A549 (cell line): ENCODE results near the gene YDJC. TPM values are rescaled to one million over a fixed set of nuclear protein-coding genes. Genes with fewer than 3 reads are reported as not detected.

Experiments
- ATAC-seq, 2 experiments: fragments of 200-7000 bp in 1 of 2; fragments of >200 bp in 1 of 2; cut with Nextera tagmentation in 1 of 2; cut with Tn5 transposase in 1 of 2; 3 replicates each; pipeline versions ENCODE4 v1.8.0 to v1.9.1; 2018 to 2020; ENCODE audit warnings: mild to moderate bottlenecking in 1 of 2, moderate library complexity in 1 of 2
- CTCF ChIA-PET: fragments of 300-600 bp; sonication (Branson Sonifier 250); formaldehyde crosslinking; extraction: SDS; loops from one replicate; lab custom pipeline; 2021; ENCODE audit warnings: antibody characterized with exemption, inconsistent platforms; lab: Yijun Ruan, JAX
- POLR2A ChIA-PET: fragments of 350-600 bp; formaldehyde crosslinking; extraction: SDS; loops from one replicate; lab custom pipeline; 2021; ENCODE audit warnings: antibody characterized with exemption, inconsistent platforms; lab: Yijun Ruan, JAX
- DNase-seq, 2 experiments: peaks; one replicate each; pipeline versions ENCODE4 v3.0.0 to v3.0.0-alpha.2; 2011 to 2016; ENCODE audit warnings: low read depth in 1 of 2, low spot score in 1 of 2
- FAIRE-seq: peaks from 2 replicates; lab custom pipeline; 2011; peaks lifted over from hg19 to GRCh38; lab: Jason Lieb, UNC
- H3K27ac ChIP-seq, 2 experiments: fragments of >200 bp; sonication (Bioruptor Twin); formaldehyde crosslinking; 3 replicates each; pipeline ENCODE4 v1.5.1; 2016 to 2017
- H3K4me1 ChIP-seq: fragments of >200 bp; sonication (Bioruptor Twin); formaldehyde crosslinking; 3 replicates; pipeline ENCODE4 v1.6.1; 2016
- H3K4me2 ChIP-seq: fragments of >200 bp; sonication (Bioruptor Twin); formaldehyde crosslinking; 3 replicates; pipeline ENCODE4 v1.6.1; 2016
- H3K4me3 ChIP-seq: fragments of >200 bp; sonication (Bioruptor Twin); formaldehyde crosslinking; 3 replicates; pipeline ENCODE4 v1.5.1; 2016
- H3K9me3 ChIP-seq: fragments of >200 bp; sonication (Bioruptor Twin); formaldehyde crosslinking; 3 replicates; pipeline ENCODE4 v1.6.1; 2016
- EHMT2 ChIP-seq: fragments of 200-600 bp; sonication (generic); IDR thresholded peaks from 2 replicates; pipeline ENCODE4 v1.6.1; 2016; ENCODE audit warnings: antibody characterized with exemption, low read depth, mild to moderate bottlenecking, moderate library complexity
- FOXS1 ChIP-seq: fragments of 250-450 bp; sonication (Bioruptor Pico); IDR thresholded peaks from 2 replicates; pipeline ENCODE4 v1.5.0; 2020; ENCODE audit warnings: mild to moderate bottlenecking, moderate library complexity
- KDM1A ChIP-seq: fragments of 200-600 bp; sonication (generic); IDR thresholded peaks from 2 replicates; pipeline ENCODE4 v1.6.1; 2016; ENCODE audit warnings: low read depth, mild to moderate bottlenecking
- MAZ ChIP-seq: fragments of 150-350 bp; IDR thresholded peaks from 2 replicates; pipeline ENCODE4 v1.6.1; 2014; ENCODE audit warnings: antibody characterized with exemption, low read depth, low read length, borderline replicate concordance
- MYC ChIP-seq: IDR thresholded peaks from 2 replicates; pipeline ENCODE4 v1.6.1; 2012; ENCODE audit warnings: mild to moderate bottlenecking, inconsistent platforms, low read length, improper control_type of control experiment, borderline replicate concordance
- PHF8 ChIP-seq: fragments of 200-600 bp; sonication (generic); IDR thresholded peaks from 2 replicates; pipeline ENCODE4 v1.6.1; 2016; ENCODE audit warnings: low read depth, mild to moderate bottlenecking, antibody characterized with exemption, moderate library complexity, borderline replicate concordance
- POLR2A ChIP-seq: IDR thresholded peaks from 2 replicates; pipeline ENCODE4 v1.6.1; 2012; ENCODE audit warnings: mild to moderate bottlenecking, low read length
- POLR2AphosphoS2 ChIP-seq: conservative IDR thresholded peaks from 2 replicates; pipeline ENCODE4 v1.6.1; 2012; ENCODE audit warnings: low read length, improper control_type of control experiment, inconsistent platforms
- RFX5 ChIP-seq: fragments of 450-650 bp; IDR thresholded peaks from 2 replicates; pipeline ENCODE4 v1.7.1; 2014; ENCODE audit warnings: antibody characterized with exemption, mild to moderate bottlenecking, moderate library complexity
- TP53 ChIP-seq: fragments of 250-450 bp; sonication (Bioruptor Pico); IDR thresholded peaks from 2 replicates; pipeline ENCODE4 v1.5.0; 2021; ENCODE audit warnings: mild to moderate bottlenecking, moderate library complexity
- ZC3H11A ChIP-seq: fragments of 450-650 bp; IDR thresholded peaks from 2 replicates; pipeline ENCODE4 v1.6.1; 2014; ENCODE audit warnings: antibody characterized with exemption, mild to moderate bottlenecking
- ZNF302 ChIP-seq: fragments of 250-450 bp; sonication (Bioruptor Pico); IDR thresholded peaks from 2 replicates; pipeline ENCODE4 v1.9.0; 2021; ENCODE audit warnings: inconsistent platforms, mild to moderate bottlenecking, moderate library complexity
- ZSCAN20 ChIP-seq: fragments of 250-450 bp; sonication (Bioruptor Pico); IDR thresholded peaks from 2 replicates; pipeline ENCODE4 v1.8.0; 2022; ENCODE audit warnings: mild to moderate bottlenecking, moderate library complexity
- WGBS: methylation state at CpG from one replicate; pipeline ENCODE4 v1.1.6; 2017; ENCODE audit errors: missing lambda C conversion rate; 5-methylcytosine and 5-hydroxymethylcytosine counted together
- polyA plus RNA-seq, 4 experiments: library from polyadenylated mRNA; depleted of rRNA in 3 of 4; stranded (reverse); fragments of >200 nt; fragmentation: RNase III in 1 of 4; extraction: RNeasy Plus Mini Kit Qiagen cat#74134 plus additional on column Dnase treatment in 1 of 4; gene quantifications; 2 replicates in 3 of 4; 3 replicates in 1 of 4; pipeline ENCODE4 v1.2.3, GENCODE V29; 2011 to 2017
- TF ChIP-seq, protein P1 (sequence below): fragments of >200 bp; sonication (Bioruptor Twin); formaldehyde crosslinking; IDR thresholded peaks from 3 replicates; pipeline ENCODE4 v1.6.1; 2016
- TF ChIP-seq, protein P2 (sequence below): fragments of >200 bp; sonication (Bioruptor Twin); formaldehyde crosslinking; IDR thresholded peaks from 3 replicates; pipeline ENCODE4 v1.5.1; 2016
- TF ChIP-seq, protein P3 (sequence below): fragments of 200-600 bp; sonication (generic); IDR thresholded peaks from 2 replicates; pipeline ENCODE4 v1.6.1; 2016; ENCODE audit warnings: antibody characterized with exemption, mild to moderate bottlenecking, moderate library complexity
- TF ChIP-seq, protein P4 (sequence below): fragments of 250-450 bp; sonication (Bioruptor Pico); IDR thresholded peaks from 2 replicates; pipeline ENCODE4 v1.5.0; 2020; ENCODE audit warnings: low read depth, mild to moderate bottlenecking, moderate library complexity
- TF ChIP-seq, protein P5 (sequence below): fragments of >200 bp; sonication (Bioruptor Twin); formaldehyde crosslinking; IDR thresholded peaks from 2 replicates; pipeline ENCODE4 v1.6.1; 2016
- TF ChIP-seq, protein P6 (sequence below): IDR thresholded peaks from 2 replicates; pipeline ENCODE4 v1.6.1; 2012; ENCODE audit warnings: low read depth, borderline replicate concordance

YDJC gene
- polyA plus RNA-seq, 2 of the 4 experiments (the other 2 are of a cell fraction) = 24.8 to 28.3 TPM

DNA sequence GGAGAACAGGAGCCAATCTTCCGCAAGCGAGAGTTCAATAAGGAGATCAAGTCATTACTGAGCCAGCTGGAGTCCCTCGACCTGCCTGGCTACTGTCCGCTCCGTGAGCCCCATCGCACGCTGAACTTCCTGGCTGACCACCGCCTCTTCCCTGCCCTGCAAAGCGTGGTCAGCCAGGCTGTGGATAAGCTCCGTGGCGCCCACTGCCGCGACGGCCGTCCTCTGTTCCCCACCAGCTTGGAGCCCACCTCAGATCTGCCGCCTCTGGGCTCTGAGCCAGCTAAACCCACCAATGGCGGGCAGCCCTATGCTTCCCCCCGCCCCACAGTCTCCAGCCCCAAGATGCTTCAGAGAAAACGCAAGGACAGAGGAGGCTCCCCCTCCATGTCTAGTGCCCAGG, 5.0 kb upstream of the YDJC start (continued):
- TF ChIP-seq, protein P1, sequence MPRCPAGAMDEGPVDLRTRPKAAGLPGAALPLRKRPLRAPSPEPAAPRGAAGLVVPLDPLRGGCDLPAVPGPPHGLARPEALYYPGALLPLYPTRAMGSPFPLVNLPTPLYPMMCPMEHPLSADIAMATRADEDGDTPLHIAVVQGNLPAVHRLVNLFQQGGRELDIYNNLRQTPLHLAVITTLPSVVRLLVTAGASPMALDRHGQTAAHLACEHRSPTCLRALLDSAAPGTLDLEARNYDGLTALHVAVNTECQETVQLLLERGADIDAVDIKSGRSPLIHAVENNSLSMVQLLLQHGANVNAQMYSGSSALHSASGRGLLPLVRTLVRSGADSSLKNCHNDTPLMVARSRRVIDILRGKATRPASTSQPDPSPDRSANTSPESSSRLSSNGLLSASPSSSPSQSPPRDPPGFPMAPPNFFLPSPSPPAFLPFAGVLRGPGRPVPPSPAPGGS = no peak
- TF ChIP-seq ZNF302 (CRISPR knock-in tag) = no peak

DNA sequence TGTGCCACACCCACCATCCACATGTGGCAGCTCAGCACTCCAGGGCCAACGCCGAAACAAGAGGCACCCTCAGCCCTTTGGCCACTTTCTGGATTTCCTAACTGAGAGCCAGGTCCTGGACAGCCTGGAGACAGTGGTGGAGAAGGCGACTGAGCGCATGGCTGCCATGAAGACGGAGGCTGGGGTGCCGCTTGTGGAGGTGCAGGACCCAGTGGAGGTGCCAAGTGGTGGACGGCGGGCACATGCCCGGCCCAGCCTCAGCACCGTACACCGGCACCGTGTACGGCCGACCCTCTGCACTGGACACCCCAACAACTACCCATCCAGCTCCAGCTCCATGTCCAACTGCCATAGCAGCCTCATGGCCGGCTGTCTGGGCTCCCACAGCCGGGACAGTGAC, 4.3 kb upstream of the YDJC start:
- ATAC-seq (no peak), FAIRE-seq (no peak)
- POLR2A ChIA-PET = no interaction called here

More for the DNA sequence above, 4.3 kb upstream of the YDJC start:
- Histone ChIP-seq H3K4me3 (no peak overlapping the region), H3K4me1 (no peaks in the 10 kb centered on the region), H3K27ac (no peak overlapping the region), H3K9me3 (no peaks in the 10 kb centered on the region), H3K4me2 (no peak overlapping the region)
- CTCF ChIA-PET = interaction anchor here (0.9 to 9.7 kb wide), 3 partner anchors 7 to 14 kb away, joined by 3 to 133 read pairs (median 21); partner anchors contain the start of gene SDF2L1
- DNase-seq = no peak
- TF ChIP-seq POLR2AphosphoS2 (no peak), RFX5 (no peak), ZSCAN20 (no peak), EHMT2 (no peak), PHF8 (no peak), MAZ (no peak), ZC3H11A (no peak), MYC (no peak), TP53 (CRISPR knock-in tag) (no peak), FOXS1 (no peak), KDM1A (no peak), POLR2A (no peak)
- TF ChIP-seq, protein P2, sequence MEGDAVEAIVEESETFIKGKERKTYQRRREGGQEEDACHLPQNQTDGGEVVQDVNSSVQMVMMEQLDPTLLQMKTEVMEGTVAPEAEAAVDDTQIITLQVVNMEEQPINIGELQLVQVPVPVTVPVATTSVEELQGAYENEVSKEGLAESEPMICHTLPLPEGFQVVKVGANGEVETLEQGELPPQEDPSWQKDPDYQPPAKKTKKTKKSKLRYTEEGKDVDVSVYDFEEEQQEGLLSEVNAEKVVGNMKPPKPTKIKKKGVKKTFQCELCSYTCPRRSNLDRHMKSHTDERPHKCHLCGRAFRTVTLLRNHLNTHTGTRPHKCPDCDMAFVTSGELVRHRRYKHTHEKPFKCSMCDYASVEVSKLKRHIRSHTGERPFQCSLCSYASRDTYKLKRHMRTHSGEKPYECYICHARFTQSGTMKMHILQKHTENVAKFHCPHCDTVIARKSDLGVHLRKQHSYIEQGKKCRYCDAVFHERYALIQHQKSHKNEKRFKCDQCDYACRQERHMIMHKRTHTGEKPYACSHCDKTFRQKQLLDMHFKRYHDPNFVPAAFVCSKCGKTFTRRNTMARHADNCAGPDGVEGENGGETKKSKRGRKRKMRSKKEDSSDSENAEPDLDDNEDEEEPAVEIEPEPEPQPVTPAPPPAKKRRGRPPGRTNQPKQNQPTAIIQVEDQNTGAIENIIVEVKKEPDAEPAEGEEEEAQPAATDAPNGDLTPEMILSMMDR = no peak
- TF ChIP-seq, protein P3, sequence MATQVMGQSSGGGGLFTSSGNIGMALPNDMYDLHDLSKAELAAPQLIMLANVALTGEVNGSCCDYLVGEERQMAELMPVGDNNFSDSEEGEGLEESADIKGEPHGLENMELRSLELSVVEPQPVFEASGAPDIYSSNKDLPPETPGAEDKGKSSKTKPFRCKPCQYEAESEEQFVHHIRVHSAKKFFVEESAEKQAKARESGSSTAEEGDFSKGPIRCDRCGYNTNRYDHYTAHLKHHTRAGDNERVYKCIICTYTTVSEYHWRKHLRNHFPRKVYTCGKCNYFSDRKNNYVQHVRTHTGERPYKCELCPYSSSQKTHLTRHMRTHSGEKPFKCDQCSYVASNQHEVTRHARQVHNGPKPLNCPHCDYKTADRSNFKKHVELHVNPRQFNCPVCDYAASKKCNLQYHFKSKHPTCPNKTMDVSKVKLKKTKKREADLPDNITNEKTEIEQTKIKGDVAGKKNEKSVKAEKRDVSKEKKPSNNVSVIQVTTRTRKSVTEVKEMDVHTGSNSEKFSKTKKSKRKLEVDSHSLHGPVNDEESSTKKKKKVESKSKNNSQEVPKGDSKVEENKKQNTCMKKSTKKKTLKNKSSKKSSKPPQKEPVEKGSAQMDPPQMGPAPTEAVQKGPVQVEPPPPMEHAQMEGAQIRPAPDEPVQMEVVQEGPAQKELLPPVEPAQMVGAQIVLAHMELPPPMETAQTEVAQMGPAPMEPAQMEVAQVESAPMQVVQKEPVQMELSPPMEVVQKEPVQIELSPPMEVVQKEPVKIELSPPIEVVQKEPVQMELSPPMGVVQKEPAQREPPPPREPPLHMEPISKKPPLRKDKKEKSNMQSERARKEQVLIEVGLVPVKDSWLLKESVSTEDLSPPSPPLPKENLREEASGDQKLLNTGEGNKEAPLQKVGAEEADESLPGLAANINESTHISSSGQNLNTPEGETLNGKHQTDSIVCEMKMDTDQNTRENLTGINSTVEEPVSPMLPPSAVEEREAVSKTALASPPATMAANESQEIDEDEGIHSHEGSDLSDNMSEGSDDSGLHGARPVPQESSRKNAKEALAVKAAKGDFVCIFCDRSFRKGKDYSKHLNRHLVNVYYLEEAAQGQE = no peak
- TF ChIP-seq, protein P4, sequence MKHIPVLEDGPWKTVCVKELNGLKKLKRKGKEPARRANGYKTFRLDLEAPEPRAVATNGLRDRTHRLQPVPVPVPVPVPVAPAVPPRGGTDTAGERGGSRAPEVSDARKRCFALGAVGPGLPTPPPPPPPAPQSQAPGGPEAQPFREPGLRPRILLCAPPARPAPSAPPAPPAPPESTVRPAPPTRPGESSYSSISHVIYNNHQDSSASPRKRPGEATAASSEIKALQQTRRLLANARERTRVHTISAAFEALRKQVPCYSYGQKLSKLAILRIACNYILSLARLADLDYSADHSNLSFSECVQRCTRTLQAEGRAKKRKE (CRISPR knock-in tag) = no peak
- TF ChIP-seq, protein P5, sequence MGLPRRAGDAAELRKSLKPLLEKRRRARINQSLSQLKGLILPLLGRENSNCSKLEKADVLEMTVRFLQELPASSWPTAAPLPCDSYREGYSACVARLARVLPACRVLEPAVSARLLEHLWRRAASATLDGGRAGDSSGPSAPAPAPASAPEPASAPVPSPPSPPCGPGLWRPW = no peak
- TF ChIP-seq, protein P6, sequence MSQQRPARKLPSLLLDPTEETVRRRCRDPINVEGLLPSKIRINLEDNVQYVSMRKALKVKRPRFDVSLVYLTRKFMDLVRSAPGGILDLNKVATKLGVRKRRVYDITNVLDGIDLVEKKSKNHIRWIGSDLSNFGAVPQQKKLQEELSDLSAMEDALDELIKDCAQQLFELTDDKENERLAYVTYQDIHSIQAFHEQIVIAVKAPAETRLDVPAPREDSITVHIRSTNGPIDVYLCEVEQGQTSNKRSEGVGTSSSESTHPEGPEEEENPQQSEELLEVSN = no peak
- 85% methylated on average over 8 of the region's 16 CpGs for whole genome bisulfite sequencing
